Globus pallidus (tissue), 1 donor: ENCODE results near the gene FAN1.

Experiments used
- DNase-seq: peaks from one replicate; pipeline ENCODE4 v3.0.0-alpha.2; 2015; ENCODE audit warnings: low spot score

Gene FAN1

GRCh38 chr15:30958219-30958618 lies 54.5 kb downstream of the FAN1 start:
- DNase-seq = no peak

- DNase-seq = no peak
Observed at GRCh38 chr15:30962079-30962478, 58.4 kb downstream of the FAN1 start.

- no peak for DNase-seq
Observed at GRCh38 chr15:30962659-30963058, 58.9 kb downstream of the FAN1 start.

GRCh38 chr15:30963681-30964080 lies 60.0 kb downstream of the FAN1 start:
- DNase-seq = no peak

- no peak for DNase-seq
Observed at GRCh38 chr15:30969724-30970123, 66.0 kb downstream of the FAN1 start.

GRCh38 chr15:30973379-30973778 lies 69.7 kb downstream of the FAN1 start:
- peak; percentile 86 for DNase-seq

GRCh38 chr15:30974112-30974511 lies 70.4 kb downstream of the FAN1 start:
- DNase-seq = no peak

GRCh38 chr15:30978328-30978727 lies 74.6 kb downstream of the FAN1 start:
- DNase-seq = no peak

- DNase-seq = no peak
Observed at GRCh38 chr15:30979457-30979856, 75.7 kb downstream of the FAN1 start.

GRCh38 chr15:30984118-30984517 lies 80.4 kb downstream of the FAN1 start:
- DNase-seq = no peak

GRCh38 chr15:30984542-30984941 lies 80.8 kb downstream of the FAN1 start:
- DNase-seq = peak; percentile 93

- peak; percentile 75 for DNase-seq
Observed at GRCh38 chr15:30985081-30985531, 81.4 kb downstream of the FAN1 start.

- no peak for DNase-seq
Observed at GRCh38 chr15:30990036-30990435, 86.3 kb downstream of the FAN1 start.

GRCh38 chr15:30990446-30991254 lies 86.9 kb downstream of the FAN1 start:
- DNase-seq = no peak

GRCh38 chr15:30991255-30992235 lies 87.8 kb downstream of the FAN1 start, which contains the start of gene MTMR10:
Gene MTMR10, minus strand, starts transcription at chr15:30991628. Its CDS starts 122 bp downstream, at chr15:30991506.
- DNase-seq = peak; percentile 77

- no peak for DNase-seq
Observed at GRCh38 chr15:30992249-30992864, 88.6 kb downstream of the FAN1 start.
